WTC11 (cell line): Measurements from ENCODE around the gene DISP2. TPM values are rescaled to one million over a fixed set of nuclear protein-coding genes. Genes with fewer than 3 reads are reported as not detected.

ENCODE experiments used
- ATAC-seq: fragments of 200-7000 bp; cut with Tn5 transposase; 2 replicates; pipeline ENCODE4 v1.10.0; 2021; ENCODE audit warnings: mild to moderate bottlenecking, moderate library complexity
- CTCF ChIA-PET: fragments of 300-600 bp; sonication (Branson Sonifier 250); formaldehyde crosslinking; loops from one replicate; lab custom pipeline; 2021; ENCODE audit warnings: antibody characterized with exemption; lab: Charles Lee
- POLR2A ChIA-PET: fragments of 350-600 bp; sonication (Branson Sonifier 250); formaldehyde crosslinking; loops from one replicate; lab custom pipeline; 2021; ENCODE audit warnings: antibody characterized with exemption; lab: Charles Lee
- DNase-seq: peaks from one replicate; pipeline ENCODE4 v3.0.0; 2021; ENCODE audit warnings: low spot score
- H3K27ac Mint-ChIP-seq: 2 replicates; pipeline ENCODE4 v1.8.0; 2021; ENCODE audit warnings: mixed read lengths
- H3K27me3 Mint-ChIP-seq: 2 replicates; pipeline ENCODE4 v1.8.0; 2021; ENCODE audit warnings: low read depth, mild to moderate bottlenecking, moderate library complexity, mixed read lengths
- H3K36me3 Mint-ChIP-seq: 2 replicates; pipeline ENCODE4 v1.8.0; 2021; ENCODE audit warnings: mixed read lengths
- H3K4me1 Mint-ChIP-seq: 2 replicates; pipeline ENCODE4 v1.8.0; 2022; ENCODE audit warnings: mixed read lengths
- H3K4me3 Mint-ChIP-seq: 2 replicates; pipeline ENCODE4 v1.8.0; 2021; ENCODE audit warnings: mild to moderate bottlenecking, moderate library complexity, mixed read lengths
- H3K9me3 Mint-ChIP-seq: 2 replicates; pipeline ENCODE4 v1.8.0; 2021; ENCODE audit warnings: mixed read lengths
- ELF4 ChIP-seq: sonication (generic); formaldehyde crosslinking; IDR thresholded peaks from 2 replicates; pipeline ENCODE4 v1.8.1; 2022; ENCODE audit warnings: low read depth, mild to moderate bottlenecking, moderate library complexity, missing genetic modification reagents
- OVOL2 ChIP-seq: fragments of 250-450 bp; sonication (Bioruptor Pico); IDR thresholded peaks from 2 replicates; pipeline ENCODE4 v1.9.0; 2021; ENCODE audit warnings: mild to moderate bottlenecking, borderline replicate concordance
- RORB ChIP-seq: fragments of 250-450 bp; sonication (Bioruptor Pico); IDR thresholded peaks from 2 replicates; pipeline ENCODE4 v1.9.0; 2021; ENCODE audit warnings: mild to moderate bottlenecking
- TCF7 ChIP-seq: sonication (generic); formaldehyde crosslinking; IDR thresholded peaks from 2 replicates; pipeline ENCODE4 v1.8.0; 2022; ENCODE audit warnings: mild to moderate bottlenecking, low read depth, missing genetic modification reagents, moderate library complexity
- TEAD4 ChIP-seq: sonication (generic); formaldehyde crosslinking; IDR thresholded peaks from 2 replicates; pipeline ENCODE4 v1.8.0; 2022; ENCODE audit warnings: mild to moderate bottlenecking, missing genetic modification reagents
- ZNF416 ChIP-seq: fragments of 250-450 bp; sonication (Bioruptor Pico); IDR thresholded peaks from 2 replicates; pipeline ENCODE4 v1.9.0; 2021; ENCODE audit warnings: mild to moderate bottlenecking, inconsistent platforms
- total RNA-seq: library from RNA; stranded (reverse); gene quantifications from 3 replicates; pipeline ENCODE4 v1.2.3, GENCODE V29; 2021
- TF ChIP-seq, protein P1 (sequence below): sonication (generic); formaldehyde crosslinking; IDR thresholded peaks from 2 replicates; pipeline ENCODE4 v1.8.0; 2022; ENCODE audit warnings: mild to moderate bottlenecking, missing genetic modification reagents
- TF ChIP-seq, protein P2 (sequence below): fragments of 250-450 bp; sonication (Bioruptor Pico); IDR thresholded peaks from 2 replicates; pipeline ENCODE4 v1.9.0; 2021; ENCODE audit warnings: mild to moderate bottlenecking
- TF ChIP-seq, protein P3 (sequence below): sonication (generic); formaldehyde crosslinking; IDR thresholded peaks from 2 replicates; pipeline ENCODE4 v1.8.0; 2022; ENCODE audit warnings: mild to moderate bottlenecking, missing genetic modification reagents
- TF ChIP-seq, protein P4 (sequence below): fragments of 250-450 bp; sonication (Bioruptor Pico); IDR thresholded peaks from 2 replicates; pipeline ENCODE4 v1.9.0; 2021; ENCODE audit warnings: moderate library complexity, mild to moderate bottlenecking, inconsistent platforms, borderline replicate concordance
- TF ChIP-seq, protein P5 (sequence below): sonication (generic); formaldehyde crosslinking; IDR thresholded peaks from 2 replicates; pipeline ENCODE4 v1.8.1; 2023; ENCODE audit warnings: mild to moderate bottlenecking, missing genetic modification reagents, borderline replicate concordance
- TF ChIP-seq, protein P6 (sequence below): sonication (generic); formaldehyde crosslinking; IDR thresholded peaks from 2 replicates; pipeline ENCODE4 v1.8.1; 2022; ENCODE audit warnings: low read depth, mild to moderate bottlenecking, moderate library complexity, missing genetic modification reagents, borderline replicate concordance
- TF ChIP-seq, protein P7 (sequence below): sonication (generic); formaldehyde crosslinking; IDR thresholded peaks from 2 replicates; pipeline ENCODE4 v1.8.0; 2022; ENCODE audit warnings: mild to moderate bottlenecking, missing genetic modification reagents
- TF ChIP-seq, protein P8 (sequence below): sonication (generic); formaldehyde crosslinking; IDR thresholded peaks from 2 replicates; pipeline ENCODE4 v1.8.0; 2022; ENCODE audit warnings: missing genetic modification reagents
- TF ChIP-seq, protein P9 (sequence below): fragments of 250-450 bp; sonication (Bioruptor Pico); IDR thresholded peaks from 2 replicates; pipeline ENCODE4 v1.8.0; 2021; ENCODE audit warnings: mild to moderate bottlenecking

DISP2 gene
- total RNA-seq, 1 experiment from 2014 or later, result 3.5 TPM

DNA sequence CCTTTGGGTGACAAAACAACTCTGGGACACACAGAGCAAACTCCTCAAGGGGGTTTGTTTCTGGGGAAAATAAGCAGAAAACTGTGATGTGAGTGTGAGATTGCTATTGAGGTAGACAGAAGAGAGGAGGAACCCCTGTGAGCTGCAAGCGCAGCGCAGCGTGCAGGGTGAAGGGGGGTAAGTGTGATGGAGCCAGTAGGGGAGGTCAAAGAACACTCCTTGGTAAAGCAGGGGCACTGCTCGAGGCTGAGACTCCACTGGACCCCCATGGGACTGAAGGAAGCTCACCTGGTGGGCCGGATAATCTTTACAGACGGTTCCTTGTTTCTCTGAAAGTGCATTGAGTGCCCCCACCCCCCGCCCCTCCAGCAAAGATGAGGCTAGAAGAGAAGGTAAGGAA lies 27.0 kb upstream of the DISP2 start:
- Mint-ChIP-seq H3K4me3 (no peak overlapping the region), H3K27me3 (no peaks in the 10 kb centered on the region), H3K4me1 (peaks cover 54% of the 10 kb centered on the region), H3K36me3 (peaks cover 13% of the 10 kb centered on the region; the same call in 1 of the 2 replicates), H3K9me3 (no peaks in the 10 kb centered on the region), H3K27ac (no peak overlapping the region)
- TF ChIP-seq ELF4, result no peak
- TF ChIP-seq OVOL2, result no peak
- TF ChIP-seq, protein P1, sequence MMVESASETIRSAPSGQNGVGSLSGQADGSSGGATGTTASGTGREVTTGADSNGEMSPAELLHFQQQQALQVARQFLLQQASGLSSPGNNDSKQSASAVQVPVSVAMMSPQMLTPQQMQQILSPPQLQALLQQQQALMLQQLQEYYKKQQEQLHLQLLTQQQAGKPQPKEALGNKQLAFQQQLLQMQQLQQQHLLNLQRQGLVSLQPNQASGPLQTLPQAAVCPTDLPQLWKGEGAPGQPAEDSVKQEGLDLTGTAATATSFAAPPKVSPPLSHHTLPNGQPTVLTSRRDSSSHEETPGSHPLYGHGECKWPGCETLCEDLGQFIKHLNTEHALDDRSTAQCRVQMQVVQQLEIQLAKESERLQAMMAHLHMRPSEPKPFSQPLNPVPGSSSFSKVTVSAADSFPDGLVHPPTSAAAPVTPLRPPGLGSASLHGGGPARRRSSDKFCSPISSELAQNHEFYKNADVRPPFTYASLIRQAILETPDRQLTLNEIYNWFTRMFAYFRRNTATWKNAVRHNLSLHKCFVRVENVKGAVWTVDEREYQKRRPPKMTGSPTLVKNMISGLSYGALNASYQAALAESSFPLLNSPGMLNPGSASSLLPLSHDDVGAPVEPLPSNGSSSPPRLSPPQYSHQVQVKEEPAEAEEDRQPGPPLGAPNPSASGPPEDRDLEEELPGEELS (CRISPR knock-in tag), result no peak
- TF ChIP-seq TCF7 (CRISPR knock-in tag), result no peak
- TF ChIP-seq, protein P2, sequence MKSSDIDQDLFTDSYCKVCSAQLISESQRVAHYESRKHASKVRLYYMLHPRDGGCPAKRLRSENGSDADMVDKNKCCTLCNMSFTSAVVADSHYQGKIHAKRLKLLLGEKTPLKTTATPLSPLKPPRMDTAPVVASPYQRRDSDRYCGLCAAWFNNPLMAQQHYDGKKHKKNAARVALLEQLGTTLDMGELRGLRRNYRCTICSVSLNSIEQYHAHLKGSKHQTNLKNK (CRISPR knock-in tag), result no peak
- TF ChIP-seq, protein P3, sequence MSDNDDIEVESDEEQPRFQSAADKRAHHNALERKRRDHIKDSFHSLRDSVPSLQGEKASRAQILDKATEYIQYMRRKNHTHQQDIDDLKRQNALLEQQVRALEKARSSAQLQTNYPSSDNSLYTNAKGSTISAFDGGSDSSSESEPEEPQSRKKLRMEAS (CRISPR knock-in tag), result no peak
- TF ChIP-seq, protein P4, sequence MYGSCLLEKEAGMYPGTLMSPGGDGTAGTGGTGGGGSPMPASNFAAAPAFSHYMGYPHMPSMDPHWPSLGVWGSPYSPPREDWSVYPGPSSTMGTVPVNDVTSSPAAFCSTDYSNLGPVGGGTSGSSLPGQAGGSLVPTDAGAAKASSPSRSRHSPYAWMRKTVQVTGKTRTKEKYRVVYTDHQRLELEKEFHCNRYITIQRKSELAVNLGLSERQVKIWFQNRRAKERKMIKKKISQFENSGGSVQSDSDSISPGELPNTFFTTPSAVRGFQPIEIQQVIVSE (CRISPR knock-in tag), result no peak
- TF ChIP-seq TEAD4 (CRISPR knock-in tag), result no peak
- TF ChIP-seq, protein P5, sequence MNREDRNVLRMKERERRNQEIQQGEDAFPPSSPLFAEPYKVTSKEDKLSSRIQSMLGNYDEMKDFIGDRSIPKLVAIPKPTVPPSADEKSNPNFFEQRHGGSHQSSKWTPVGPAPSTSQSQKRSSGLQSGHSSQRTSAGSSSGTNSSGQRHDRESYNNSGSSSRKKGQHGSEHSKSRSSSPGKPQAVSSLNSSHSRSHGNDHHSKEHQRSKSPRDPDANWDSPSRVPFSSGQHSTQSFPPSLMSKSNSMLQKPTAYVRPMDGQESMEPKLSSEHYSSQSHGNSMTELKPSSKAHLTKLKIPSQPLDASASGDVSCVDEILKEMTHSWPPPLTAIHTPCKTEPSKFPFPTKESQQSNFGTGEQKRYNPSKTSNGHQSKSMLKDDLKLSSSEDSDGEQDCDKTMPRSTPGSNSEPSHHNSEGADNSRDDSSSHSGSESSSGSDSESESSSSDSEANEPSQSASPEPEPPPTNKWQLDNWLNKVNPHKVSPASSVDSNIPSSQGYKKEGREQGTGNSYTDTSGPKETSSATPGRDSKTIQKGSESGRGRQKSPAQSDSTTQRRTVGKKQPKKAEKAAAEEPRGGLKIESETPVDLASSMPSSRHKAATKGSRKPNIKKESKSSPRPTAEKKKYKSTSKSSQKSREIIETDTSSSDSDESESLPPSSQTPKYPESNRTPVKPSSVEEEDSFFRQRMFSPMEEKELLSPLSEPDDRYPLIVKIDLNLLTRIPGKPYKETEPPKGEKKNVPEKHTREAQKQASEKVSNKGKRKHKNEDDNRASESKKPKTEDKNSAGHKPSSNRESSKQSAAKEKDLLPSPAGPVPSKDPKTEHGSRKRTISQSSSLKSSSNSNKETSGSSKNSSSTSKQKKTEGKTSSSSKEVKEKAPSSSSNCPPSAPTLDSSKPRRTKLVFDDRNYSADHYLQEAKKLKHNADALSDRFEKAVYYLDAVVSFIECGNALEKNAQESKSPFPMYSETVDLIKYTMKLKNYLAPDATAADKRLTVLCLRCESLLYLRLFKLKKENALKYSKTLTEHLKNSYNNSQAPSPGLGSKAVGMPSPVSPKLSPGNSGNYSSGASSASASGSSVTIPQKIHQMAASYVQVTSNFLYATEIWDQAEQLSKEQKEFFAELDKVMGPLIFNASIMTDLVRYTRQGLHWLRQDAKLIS (CRISPR knock-in tag), result no peak
- TF ChIP-seq, protein P6, sequence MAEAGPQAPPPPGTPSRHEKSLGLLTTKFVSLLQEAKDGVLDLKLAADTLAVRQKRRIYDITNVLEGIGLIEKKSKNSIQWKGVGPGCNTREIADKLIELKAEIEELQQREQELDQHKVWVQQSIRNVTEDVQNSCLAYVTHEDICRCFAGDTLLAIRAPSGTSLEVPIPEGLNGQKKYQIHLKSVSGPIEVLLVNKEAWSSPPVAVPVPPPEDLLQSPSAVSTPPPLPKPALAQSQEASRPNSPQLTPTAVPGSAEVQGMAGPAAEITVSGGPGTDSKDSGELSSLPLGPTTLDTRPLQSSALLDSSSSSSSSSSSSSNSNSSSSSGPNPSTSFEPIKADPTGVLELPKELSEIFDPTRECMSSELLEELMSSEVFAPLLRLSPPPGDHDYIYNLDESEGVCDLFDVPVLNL (CRISPR knock-in tag), result no peak
- TF ChIP-seq, protein P7, sequence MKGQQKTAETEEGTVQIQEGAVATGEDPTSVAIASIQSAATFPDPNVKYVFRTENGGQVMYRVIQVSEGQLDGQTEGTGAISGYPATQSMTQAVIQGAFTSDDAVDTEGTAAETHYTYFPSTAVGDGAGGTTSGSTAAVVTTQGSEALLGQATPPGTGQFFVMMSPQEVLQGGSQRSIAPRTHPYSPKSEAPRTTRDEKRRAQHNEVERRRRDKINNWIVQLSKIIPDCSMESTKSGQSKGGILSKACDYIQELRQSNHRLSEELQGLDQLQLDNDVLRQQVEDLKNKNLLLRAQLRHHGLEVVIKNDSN, result no peak
- ChIA-PET POLR2A (no interaction called here), CTCF (interaction anchor here (1.6 to 8.3 kb wide), 5 partner anchors 8 to 91 kb away, joined by 3 to 234 read pairs (median 27); partner anchors contain the start of gene CCDC9B)
- ATAC-seq, result no peak
- DNase-seq, result no peak

DNA sequence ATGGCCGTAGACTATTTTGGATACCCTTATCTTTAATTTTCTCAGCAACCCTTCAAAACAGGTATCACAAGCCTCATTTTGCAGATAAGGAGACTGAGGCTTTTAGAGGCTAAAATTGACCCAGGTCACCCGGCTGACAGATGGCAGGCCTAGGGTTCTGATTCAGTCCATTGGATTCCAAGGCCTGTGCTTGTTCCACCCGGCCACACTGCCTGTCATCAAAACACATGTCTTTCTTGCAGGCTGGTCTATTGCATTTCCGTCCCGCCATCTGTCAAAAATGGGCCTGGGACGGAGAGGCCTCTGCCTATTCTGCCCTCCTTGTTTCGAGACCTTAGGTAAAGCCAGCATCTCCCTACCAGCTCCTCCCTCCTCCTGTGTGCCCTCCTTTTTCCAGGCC lies 26.4 kb upstream of the DISP2 start:
- no peak overlapping the region for H3K4me3 Mint-ChIP-seq
- no peaks in the 10 kb centered on the region for H3K9me3 Mint-ChIP-seq
- CTCF ChIA-PET, result interaction anchor here (1.2 to 8.3 kb wide), 7 partner anchors 7 to 58 kb away, joined by 3 to 234 read pairs (median 7); partner anchors contain the start of genes CCDC9B, INAFM2 and PLCB2
- H3K27ac Mint-ChIP-seq, result no peak overlapping the region
- H3K27me3 Mint-ChIP-seq, result no peaks in the 10 kb centered on the region
- POLR2A ChIA-PET, result no interaction called here
- peaks cover 50% of the 10 kb centered on the region for H3K4me1 Mint-ChIP-seq
- ATAC-seq (no peak), DNase-seq (no peak)
- TF ChIP-seq RORB (CRISPR knock-in tag) (no peak), ZNF416 (CRISPR knock-in tag) (no peak)
- TF ChIP-seq, protein P5 (CRISPR knock-in tag), result no peak
- TF ChIP-seq, protein P8, sequence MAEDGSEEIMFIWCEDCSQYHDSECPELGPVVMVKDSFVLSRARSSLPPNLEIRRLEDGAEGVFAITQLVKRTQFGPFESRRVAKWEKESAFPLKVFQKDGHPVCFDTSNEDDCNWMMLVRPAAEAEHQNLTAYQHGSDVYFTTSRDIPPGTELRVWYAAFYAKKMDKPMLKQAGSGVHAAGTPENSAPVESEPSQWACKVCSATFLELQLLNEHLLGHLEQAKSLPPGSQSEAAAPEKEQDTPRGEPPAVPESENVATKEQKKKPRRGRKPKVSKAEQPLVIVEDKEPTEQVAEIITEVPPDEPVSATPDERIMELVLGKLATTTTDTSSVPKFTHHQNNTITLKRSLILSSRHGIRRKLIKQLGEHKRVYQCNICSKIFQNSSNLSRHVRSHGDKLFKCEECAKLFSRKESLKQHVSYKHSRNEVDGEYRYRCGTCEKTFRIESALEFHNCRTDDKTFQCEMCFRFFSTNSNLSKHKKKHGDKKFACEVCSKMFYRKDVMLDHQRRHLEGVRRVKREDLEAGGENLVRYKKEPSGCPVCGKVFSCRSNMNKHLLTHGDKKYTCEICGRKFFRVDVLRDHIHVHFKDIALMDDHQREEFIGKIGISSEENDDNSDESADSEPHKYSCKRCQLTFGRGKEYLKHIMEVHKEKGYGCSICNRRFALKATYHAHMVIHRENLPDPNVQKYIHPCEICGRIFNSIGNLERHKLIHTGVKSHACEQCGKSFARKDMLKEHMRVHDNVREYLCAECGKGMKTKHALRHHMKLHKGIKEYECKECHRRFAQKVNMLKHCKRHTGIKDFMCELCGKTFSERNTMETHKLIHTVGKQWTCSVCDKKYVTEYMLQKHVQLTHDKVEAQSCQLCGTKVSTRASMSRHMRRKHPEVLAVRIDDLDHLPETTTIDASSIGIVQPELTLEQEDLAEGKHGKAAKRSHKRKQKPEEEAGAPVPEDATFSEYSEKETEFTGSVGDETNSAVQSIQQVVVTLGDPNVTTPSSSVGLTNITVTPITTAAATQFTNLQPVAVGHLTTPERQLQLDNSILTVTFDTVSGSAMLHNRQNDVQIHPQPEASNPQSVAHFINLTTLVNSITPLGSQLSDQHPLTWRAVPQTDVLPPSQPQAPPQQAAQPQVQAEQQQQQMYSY (CRISPR knock-in tag), result no peak
- TF ChIP-seq, protein P9, sequence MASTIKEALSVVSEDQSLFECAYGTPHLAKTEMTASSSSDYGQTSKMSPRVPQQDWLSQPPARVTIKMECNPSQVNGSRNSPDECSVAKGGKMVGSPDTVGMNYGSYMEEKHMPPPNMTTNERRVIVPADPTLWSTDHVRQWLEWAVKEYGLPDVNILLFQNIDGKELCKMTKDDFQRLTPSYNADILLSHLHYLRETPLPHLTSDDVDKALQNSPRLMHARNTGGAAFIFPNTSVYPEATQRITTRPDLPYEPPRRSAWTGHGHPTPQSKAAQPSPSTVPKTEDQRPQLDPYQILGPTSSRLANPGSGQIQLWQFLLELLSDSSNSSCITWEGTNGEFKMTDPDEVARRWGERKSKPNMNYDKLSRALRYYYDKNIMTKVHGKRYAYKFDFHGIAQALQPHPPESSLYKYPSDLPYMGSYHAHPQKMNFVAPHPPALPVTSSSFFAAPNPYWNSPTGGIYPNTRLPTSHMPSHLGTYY (CRISPR knock-in tag), result no peak
- H3K36me3 Mint-ChIP-seq, result peaks cover 12% of the 10 kb centered on the region; the same call in 1 of the 2 replicates
